DOHH2 (cell line): ENCODE data around the gene FOSB.

Source experiments
- EZH2phosphoT487 ChIP-seq: fragments of 200-600 bp; sonication (generic); IDR thresholded peaks from 2 replicates; pipeline ENCODE4 v1.6.1; 2017; ENCODE audit warnings: borderline replicate concordance, mild to moderate bottlenecking, antibody characterized with exemption, low read length, moderate library complexity, mixed read lengths
- TF ChIP-seq, protein P1 (sequence below): fragments of 200-600 bp; sonication (generic); IDR thresholded peaks from one replicate; pipeline ENCODE4 v1.5.1; 2014; ENCODE audit warnings: antibody characterized with exemption, mild to moderate bottlenecking, low read depth, low read length; ENCODE audit not compliant: poor library complexity, severe bottlenecking

DNA sequence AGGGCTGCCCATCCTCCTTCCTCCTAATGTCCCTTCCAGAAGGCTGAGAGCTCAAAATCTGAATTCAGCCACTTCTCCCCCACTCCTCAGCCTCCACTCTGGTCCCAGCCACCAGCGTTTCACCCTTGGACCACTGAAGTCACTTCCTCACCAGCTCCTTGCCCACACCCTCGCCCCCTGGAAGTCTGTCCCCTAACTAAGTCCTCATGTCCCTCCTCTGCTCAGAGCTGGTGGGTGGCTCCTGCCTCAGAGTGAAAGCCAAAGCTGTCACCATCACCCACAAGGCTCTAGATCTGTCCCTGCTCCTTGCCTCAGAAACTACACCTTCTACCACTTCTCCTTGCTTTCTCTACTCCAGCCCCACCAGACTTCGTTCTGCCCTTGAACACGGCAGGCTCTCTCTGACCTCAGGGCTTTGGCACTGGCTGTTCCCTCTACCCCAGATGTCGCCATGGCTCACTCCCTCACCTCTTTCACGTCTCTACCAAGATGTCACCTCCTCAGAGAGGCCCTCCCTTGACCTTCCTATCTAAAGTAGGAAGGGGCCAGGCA is 45.8 kb upstream of the FOSB start:
- TF ChIP-seq, protein P1, sequence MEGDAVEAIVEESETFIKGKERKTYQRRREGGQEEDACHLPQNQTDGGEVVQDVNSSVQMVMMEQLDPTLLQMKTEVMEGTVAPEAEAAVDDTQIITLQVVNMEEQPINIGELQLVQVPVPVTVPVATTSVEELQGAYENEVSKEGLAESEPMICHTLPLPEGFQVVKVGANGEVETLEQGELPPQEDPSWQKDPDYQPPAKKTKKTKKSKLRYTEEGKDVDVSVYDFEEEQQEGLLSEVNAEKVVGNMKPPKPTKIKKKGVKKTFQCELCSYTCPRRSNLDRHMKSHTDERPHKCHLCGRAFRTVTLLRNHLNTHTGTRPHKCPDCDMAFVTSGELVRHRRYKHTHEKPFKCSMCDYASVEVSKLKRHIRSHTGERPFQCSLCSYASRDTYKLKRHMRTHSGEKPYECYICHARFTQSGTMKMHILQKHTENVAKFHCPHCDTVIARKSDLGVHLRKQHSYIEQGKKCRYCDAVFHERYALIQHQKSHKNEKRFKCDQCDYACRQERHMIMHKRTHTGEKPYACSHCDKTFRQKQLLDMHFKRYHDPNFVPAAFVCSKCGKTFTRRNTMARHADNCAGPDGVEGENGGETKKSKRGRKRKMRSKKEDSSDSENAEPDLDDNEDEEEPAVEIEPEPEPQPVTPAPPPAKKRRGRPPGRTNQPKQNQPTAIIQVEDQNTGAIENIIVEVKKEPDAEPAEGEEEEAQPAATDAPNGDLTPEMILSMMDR: no peak
- TF ChIP-seq EZH2phosphoT487: no peak
